CD4-positive, alpha-beta T cell treated with Interferon gamma for 1 hour (primary cell): ENCODE measurements around the gene OR5A1.

Source experiments
- DNase-seq: peaks from one replicate; pipeline ENCODE4 v3.0.0-alpha.2; 2020

The OR5A1 gene

GRCh38 chr11:59480359-59480758 lies 44.1 kb downstream of the OR5A1 start:
- no peak for DNase-seq
